PC-3 (cell line): ENCODE measurements around the gene PDCD5.

Source experiments
- EZH2 ChIP-seq: fragments of 300-600 bp; sonication (generic); IDR thresholded peaks from one replicate; pipeline ENCODE4 v1.6.1; 2017; ENCODE audit warnings: antibody characterized with exemption, mild to moderate bottlenecking, low read length; ENCODE audit not compliant: unreplicated experiment
- EZH2phosphoT487 ChIP-seq: fragments of 300-600 bp; sonication (generic); IDR thresholded peaks from 2 replicates; pipeline ENCODE4 v1.6.1; 2018; ENCODE audit warnings: mild to moderate bottlenecking, antibody characterized with exemption, low read length, borderline replicate concordance
- TF ChIP-seq, protein P1 (sequence below): fragments of 300-600 bp; sonication (generic); conservative IDR thresholded peaks from 2 replicates; pipeline ENCODE4 v1.5.1; 2017; ENCODE audit warnings: antibody characterized with exemption, low read depth, mild to moderate bottlenecking, low read length

DNA sequence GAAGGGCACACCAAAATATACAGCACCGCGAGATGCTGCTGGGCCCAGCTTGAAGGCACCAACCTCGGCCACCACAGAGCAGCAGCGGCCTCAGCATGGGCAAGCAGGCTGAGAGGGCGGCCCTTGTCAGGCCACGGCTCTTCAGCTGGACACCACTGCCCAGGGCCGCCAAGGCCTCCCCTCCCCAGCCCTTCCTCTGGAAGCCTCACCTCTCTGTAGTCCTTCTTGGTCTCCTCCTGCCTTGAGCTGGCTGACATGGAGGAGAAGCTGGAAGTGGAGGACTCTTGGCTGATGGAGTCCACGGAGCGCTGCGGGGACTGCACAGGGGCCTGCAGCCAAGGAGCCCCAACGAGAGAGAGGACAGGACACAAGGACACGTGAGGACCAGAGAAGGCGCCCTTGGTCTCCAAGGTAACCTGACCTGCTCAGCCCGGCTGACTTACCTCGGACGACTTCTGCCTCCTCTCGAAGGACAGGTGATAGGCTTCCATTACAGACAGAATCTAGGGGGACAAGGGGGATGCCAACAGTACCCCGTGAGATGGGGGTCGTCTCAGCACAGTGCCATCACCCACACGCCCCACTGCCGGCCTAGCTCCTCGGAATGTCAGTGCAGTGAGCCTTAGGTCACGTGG is 38.2 kb downstream of the PDCD5 start:
- TF ChIP-seq, protein P1, sequence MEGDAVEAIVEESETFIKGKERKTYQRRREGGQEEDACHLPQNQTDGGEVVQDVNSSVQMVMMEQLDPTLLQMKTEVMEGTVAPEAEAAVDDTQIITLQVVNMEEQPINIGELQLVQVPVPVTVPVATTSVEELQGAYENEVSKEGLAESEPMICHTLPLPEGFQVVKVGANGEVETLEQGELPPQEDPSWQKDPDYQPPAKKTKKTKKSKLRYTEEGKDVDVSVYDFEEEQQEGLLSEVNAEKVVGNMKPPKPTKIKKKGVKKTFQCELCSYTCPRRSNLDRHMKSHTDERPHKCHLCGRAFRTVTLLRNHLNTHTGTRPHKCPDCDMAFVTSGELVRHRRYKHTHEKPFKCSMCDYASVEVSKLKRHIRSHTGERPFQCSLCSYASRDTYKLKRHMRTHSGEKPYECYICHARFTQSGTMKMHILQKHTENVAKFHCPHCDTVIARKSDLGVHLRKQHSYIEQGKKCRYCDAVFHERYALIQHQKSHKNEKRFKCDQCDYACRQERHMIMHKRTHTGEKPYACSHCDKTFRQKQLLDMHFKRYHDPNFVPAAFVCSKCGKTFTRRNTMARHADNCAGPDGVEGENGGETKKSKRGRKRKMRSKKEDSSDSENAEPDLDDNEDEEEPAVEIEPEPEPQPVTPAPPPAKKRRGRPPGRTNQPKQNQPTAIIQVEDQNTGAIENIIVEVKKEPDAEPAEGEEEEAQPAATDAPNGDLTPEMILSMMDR, result no peak
- TF ChIP-seq EZH2 (no peak), EZH2phosphoT487 (no peak)
